K562 (cell line): ENCODE measurements around the gene NCMAP. TPM values are rescaled to one million over a fixed set of nuclear protein-coding genes. Genes with fewer than 3 reads are reported as not detected.

Source experiments
- CXXC5 ChIP-seq: fragments of 250-450 bp; sonication (Bioruptor Pico); IDR thresholded peaks from 2 replicates; pipeline ENCODE4 v1.8.0; 2022; ENCODE audit warnings: inconsistent platforms, mild to moderate bottlenecking, moderate library complexity
- E2F5 ChIP-seq: sonication (generic); formaldehyde crosslinking; IDR thresholded peaks from 2 replicates; pipeline ENCODE4 v1.8.0; 2022; ENCODE audit warnings: mild to moderate bottlenecking, missing genetic modification reagents
- ELF1 ChIP-seq: fragments of 200-800 bp; sonication (Bioruptor generic); IDR thresholded peaks from 2 replicates; pipeline ENCODE4 v1.6.1; 2016; ENCODE audit warnings: missing genetic modification characterization, missing compliant biosample characterization
- ETS1 ChIP-seq: conservative IDR thresholded peaks from 2 replicates; pipeline ENCODE4 v1.6.1; 2011; ENCODE audit warnings: low read depth, mild to moderate bottlenecking, low read length; ENCODE audit not compliant: control insufficient read depth
- FOXP4 ChIP-seq: sonication (generic); formaldehyde crosslinking; IDR thresholded peaks from 2 replicates; pipeline ENCODE4 v1.8.0; 2022; ENCODE audit warnings: mild to moderate bottlenecking, missing genetic modification reagents, borderline replicate concordance
- HINFP ChIP-seq: fragments of 450-650 bp; conservative IDR thresholded peaks from 2 replicates; pipeline ENCODE4 v1.6.1; 2016; ENCODE audit warnings: missing genetic modification characterization, low read depth, mild to moderate bottlenecking, control low read depth, missing compliant biosample characterization
- HNRNPH1 ChIP-seq: fragments of 200-400 bp; formaldehyde crosslinking; optimal IDR thresholded peaks from 2 replicates; pipeline ENCODE3; 2017; ENCODE audit warnings: low read depth, mild to moderate bottlenecking, low read length, moderate library complexity
- NRF1 ChIP-seq, 2 experiments: fragments of 450-650 bp; IDR thresholded peaks in 1 of 2; conservative IDR thresholded peaks in 1 of 2; 2 replicates each; pipeline ENCODE4 v1.6.1; 2014; ENCODE audit warnings: mild to moderate bottlenecking in 2 of 2
- PKNOX1 ChIP-seq: fragments of 450-650 bp; IDR thresholded peaks from 2 replicates; pipeline ENCODE4 v1.6.1; 2016
- POLR2B ChIP-seq: fragments of 450-650 bp; IDR thresholded peaks from 2 replicates; pipeline ENCODE4 v1.6.1; 2018; ENCODE audit warnings: low read depth; ENCODE audit not compliant: partially characterized antibody
- USF2 ChIP-seq: sonication (generic); formaldehyde crosslinking; IDR thresholded peaks from 2 replicates; pipeline ENCODE4 v1.5.0; 2020; ENCODE audit warnings: missing genetic modification reagents
- VEZF1 ChIP-seq: fragments of 200-800 bp; sonication (Bioruptor generic); IDR thresholded peaks from 2 replicates; pipeline ENCODE4 v1.6.1; 2017; ENCODE audit warnings: missing genetic modification characterization, missing compliant biosample characterization
- WHSC1 ChIP-seq: IDR thresholded peaks from one replicate; pipeline ENCODE4 v1.6.1; 2012; ENCODE audit warnings: low read length, control low read depth, inconsistent platforms
- ZNF174 ChIP-seq: fragments of 250-450 bp; sonication (Bioruptor Pico); IDR thresholded peaks from 2 replicates; pipeline ENCODE4 v1.4.0; 2020; ENCODE audit warnings: mild to moderate bottlenecking
- ZNF184 ChIP-seq: sonication (generic); formaldehyde crosslinking; IDR thresholded peaks from 2 replicates; pipeline ENCODE4 v1.5.0; 2020; ENCODE audit warnings: missing genetic modification reagents
- ZNF224 ChIP-seq: sonication (generic); formaldehyde crosslinking; IDR thresholded peaks from 2 replicates; pipeline ENCODE4 v1.8.0; 2022; ENCODE audit warnings: mild to moderate bottlenecking, missing genetic modification reagents
- polyA plus RNA-seq, 8 experiments: library from polyadenylated mRNA; depleted of rRNA in 4 of 8; stranded (reverse) in 5 of 8; unstranded in 3 of 8; fragments of >200 nt; fragmentation: Nextera tagmentation in 2 of 8; fragmentation: Illumina TruSeq in 1 of 8; extraction: Ambion mirVana in 2 of 8; extraction: Trizol in 1 of 8; gene quantifications; 2 replicates each; pipeline versions ENCODE4 v1.2.1 to v1.2.3, GENCODE V29; 2011 to 2014; ENCODE audit warnings: inconsistent platforms in 1 of 8, missing spikeins in 1 of 8
- total RNA-seq, 7 experiments: library from RNA; depleted of rRNA in 6 of 7; stranded (reverse); fragments of >200 nt in 6 of 7; fragmentation: Illumina TruSeq in 2 of 7; extraction: Trizol in 2 of 7; gene quantifications; 2 replicates each; pipeline versions ENCODE4 v1.2.1 to v1.2.3, GENCODE V29; 2011 to 2021; ENCODE audit warnings: low replicate concordance in 1 of 7

NCMAP gene
- total and polyA plus RNA-seq, 9 of the 15 experiments (the other 6 are each of a cell fraction or from before 2014, with no cell fraction given): 0.03 TPM; not detected in 8

GRCh38 chr1:24642481-24643362 is 86.8 kb downstream of the NCMAP start, which contains the start of gene SRRM1 (continued):
- no peak for TF ChIP-seq WHSC1
- no peak for TF ChIP-seq HINFP (tag)
- TF ChIP-seq ZNF224 (CRISPR knock-in tag): 0 out of 2 replicates have a peak, but pooled peaks have one; percentile 70
- TF ChIP-seq USF2 (CRISPR knock-in tag): peak; percentile 90
- TF ChIP-seq VEZF1 (CRISPR knock-in tag): no peak
- TF ChIP-seq ELF1 (tag): no peak
- TF ChIP-seq ZNF184 (CRISPR knock-in tag): no peak
- TF ChIP-seq NRF1 (conservative IDR thresholded peaks at IDR 0.05 in 1 of 2, IDR thresholded peaks at IDR 0.05 in 1 of 2): peak; percentile 100
- 0 out of 2 replicates have a peak, but pooled peaks have one; percentile 82 for TF ChIP-seq FOXP4 (CRISPR knock-in tag)
- no peak for TF ChIP-seq ZNF174 (CRISPR knock-in tag)
- TF ChIP-seq POLR2B: peak; percentile 95
- peak; percentile 10; the same call in 1 of the 2 replicates for TF ChIP-seq ETS1
- TF ChIP-seq E2F5: no peak
- peak; percentile 97 for TF ChIP-seq CXXC5
- no peak for TF ChIP-seq HNRNPH1
- peak; percentile 69 for TF ChIP-seq PKNOX1
